Epidermal melanocyte (primary cell): ENCODE results near the gene NEDD1.
A peak's percentile ranks its signal among the peaks of the same experiment; 100 is the strongest.

ENCODE experiments used
- DNase-seq: peaks from one replicate; pipeline ENCODE4 v3.0.0; 2011; ENCODE audit warnings: low spot score; ENCODE audit not compliant: insufficient read length

The NEDD1 gene, protein sequence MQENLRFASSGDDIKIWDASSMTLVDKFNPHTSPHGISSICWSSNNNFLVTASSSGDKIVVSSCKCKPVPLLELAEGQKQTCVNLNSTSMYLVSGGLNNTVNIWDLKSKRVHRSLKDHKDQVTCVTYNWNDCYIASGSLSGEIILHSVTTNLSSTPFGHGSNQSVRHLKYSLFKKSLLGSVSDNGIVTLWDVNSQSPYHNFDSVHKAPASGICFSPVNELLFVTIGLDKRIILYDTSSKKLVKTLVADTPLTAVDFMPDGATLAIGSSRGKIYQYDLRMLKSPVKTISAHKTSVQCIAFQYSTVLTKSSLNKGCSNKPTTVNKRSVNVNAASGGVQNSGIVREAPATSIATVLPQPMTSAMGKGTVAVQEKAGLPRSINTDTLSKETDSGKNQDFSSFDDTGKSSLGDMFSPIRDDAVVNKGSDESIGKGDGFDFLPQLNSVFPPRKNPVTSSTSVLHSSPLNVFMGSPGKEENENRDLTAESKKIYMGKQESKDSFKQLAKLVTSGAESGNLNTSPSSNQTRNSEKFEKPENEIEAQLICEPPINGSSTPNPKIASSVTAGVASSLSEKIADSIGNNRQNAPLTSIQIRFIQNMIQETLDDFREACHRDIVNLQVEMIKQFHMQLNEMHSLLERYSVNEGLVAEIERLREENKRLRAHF

DNA sequence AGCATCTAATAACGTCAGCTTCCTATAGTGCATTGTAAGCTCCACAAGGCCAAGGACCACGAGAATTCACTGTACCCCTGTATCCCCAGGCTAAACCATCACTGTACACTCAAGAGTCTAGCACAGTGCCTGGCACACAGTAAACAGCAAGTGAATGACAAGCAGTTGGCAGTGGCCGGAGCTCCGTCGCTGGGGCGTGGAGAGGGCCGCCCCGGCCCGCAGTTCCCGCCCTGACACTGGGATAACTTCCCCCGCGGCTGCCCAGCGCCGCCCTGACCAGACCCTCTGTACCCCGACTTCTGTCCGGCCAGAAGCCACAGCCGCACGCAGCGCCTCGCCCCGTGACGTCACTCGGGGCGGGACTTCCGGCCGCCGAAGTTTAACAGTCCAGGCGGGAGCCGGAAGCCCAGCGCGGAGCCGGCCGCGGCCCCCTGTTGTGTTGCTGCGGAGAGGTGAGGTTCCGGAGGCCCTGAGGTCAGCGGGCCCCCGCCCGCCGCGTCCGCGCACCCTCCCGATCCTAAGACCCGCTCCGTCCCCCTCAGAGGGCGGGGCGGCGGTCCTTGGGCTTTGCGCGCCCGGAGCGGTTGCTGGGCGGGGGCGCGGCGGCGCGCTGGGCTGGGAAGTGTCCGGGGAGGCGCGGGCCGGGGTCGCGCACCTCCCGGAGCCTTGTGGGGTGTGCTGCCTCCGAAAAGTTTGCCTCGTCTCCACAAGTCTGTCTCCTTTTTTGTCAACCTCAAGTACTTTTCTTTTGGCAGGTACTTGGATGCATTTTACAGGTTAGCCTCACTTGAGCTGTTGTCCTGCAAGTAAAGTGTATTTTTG, at the start of gene NEDD1:
TSS of gene NEDD1 (plus strand) at position 409 of the 822 bp plus-strand sequence. CDS start 2,503 bp downstream, outside the sequence.
- peak; percentile 85 for DNase-seq

DNA sequence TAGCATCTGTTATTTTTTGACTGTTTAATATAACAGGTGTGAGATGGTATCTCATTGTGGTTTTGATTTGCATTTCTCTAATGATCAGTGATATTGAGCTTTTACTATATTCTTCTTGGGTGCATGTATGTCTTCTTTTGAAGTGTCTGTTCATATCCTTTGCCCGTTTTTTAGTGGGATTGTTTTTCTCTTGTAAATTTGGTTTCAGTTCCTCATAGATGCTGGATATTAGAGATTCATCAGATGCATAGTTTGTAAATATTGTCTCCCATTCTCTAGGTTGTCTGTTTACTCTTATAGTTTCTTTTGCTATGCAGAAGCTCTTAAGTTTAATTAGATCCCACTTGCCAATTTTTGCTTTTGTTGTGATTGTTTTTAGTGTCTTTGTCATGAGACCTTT, 48.9 kb upstream of the NEDD1 start:
- DNase-seq, result no peak

DNA sequence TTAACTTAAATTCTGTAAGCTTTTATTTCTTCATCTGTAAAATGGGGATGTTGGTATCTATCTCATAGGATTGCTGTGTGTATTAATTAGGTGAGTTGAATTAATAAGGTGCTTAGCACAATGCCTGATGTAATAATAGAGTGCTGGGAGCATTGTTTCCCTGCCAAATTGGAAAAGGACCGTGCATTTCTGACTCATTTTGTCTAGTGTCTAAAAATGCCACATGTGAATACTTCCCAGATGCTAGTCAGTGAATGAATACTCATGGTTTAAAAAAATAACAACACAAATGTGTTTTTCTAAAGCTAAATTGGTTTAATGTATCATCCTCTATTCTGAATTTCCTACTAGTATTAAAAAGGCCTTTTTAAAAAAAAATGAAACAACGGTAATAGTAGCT, 45.4 kb upstream of the NEDD1 start:
- no peak for DNase-seq

DNA sequence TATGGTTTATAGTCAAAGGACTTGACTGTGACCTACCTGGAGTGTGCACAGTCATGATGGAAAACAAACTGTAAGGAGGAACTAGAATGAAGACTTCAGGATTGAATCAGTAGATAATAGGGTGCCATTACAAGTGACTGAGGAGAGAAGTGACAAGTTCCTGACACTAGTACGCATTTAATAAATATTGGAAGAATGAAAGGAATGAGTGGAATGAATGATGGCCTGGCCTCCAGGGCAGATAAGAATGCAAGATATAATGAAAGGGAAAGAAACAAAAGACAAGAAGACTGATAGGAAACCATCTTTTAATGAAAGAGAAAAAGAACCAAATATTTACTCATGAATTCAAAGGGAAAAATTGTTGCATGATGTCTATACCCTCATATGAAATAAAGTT, 44.7 kb upstream of the NEDD1 start:
- DNase-seq, result no peak

DNA sequence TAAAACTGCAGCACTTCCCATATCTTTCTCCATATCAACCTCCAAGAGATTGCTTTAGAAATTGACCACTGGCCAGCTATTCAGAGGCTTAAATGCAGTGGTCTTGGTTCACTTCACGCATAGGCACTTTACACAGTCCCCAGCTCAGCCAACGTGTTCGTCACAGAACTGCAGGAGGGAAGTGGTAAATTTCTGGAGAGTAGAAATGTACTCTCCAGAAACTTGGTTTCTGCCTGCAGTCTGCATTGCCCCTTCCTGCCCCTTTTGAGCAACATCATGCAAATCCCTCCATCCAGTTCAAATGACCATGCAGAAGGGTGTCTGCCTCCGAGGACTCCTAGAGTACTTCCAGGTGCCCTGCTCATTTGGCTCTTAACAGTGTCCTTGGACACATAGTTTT, 42.7 kb upstream of the NEDD1 start:
- DNase-seq, result no peak

DNA sequence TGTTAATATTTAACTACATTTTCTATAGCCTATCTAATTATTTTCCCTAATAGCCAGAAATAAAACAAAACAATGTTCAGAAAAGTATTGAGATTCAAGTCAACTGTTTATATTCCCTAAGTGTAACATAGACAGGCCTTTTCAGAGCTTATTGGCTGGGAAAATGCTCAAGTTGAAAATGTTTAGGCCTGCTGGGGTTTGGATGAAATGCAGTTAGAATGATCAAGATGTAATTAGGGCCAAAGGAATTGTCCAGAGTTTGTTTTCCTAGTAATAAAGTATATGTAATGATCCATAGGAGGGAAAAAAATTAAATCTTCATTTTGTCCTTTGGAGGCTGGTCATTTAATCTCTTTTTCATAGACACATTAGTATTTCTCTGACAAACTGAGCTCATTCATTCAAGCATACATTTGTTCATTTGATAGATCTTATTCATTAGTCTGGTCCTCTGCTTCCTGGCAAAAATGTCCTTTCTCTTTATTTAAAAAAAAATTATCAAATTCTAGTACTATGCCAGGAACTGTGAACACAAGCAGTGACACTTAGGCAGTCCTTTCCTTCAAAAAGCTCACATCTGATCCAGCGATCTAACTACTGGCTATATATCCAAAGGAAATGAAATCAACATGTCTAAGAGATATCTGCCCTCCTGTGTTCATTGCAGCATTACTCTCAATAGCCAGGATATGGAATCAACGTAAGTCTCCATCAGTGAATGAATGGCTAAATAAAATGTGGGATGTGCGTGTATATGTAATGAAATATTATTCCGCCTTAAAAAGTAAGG, 40.1 kb upstream of the NEDD1 start:
- no peak for DNase-seq

DNA sequence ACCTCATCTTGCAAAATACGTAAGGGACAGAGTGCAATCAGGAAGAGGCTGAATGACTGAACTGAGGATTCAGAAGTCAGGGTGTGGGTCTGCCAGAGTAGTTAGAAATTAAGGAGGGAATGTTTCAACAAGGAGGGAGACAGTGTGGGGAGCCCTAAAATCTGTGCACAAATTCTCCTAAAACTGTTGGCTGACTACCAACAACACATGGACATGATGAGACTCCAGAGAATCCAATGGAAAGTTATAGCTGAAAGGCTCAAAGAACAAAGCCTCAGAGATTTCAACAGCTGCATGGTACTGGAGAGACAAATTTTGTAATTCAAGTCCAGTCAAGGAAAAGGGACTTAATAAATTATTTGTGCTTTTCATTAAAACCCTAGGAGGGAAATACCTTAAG, 36.1 kb upstream of the NEDD1 start:
- no peak for DNase-seq

DNA sequence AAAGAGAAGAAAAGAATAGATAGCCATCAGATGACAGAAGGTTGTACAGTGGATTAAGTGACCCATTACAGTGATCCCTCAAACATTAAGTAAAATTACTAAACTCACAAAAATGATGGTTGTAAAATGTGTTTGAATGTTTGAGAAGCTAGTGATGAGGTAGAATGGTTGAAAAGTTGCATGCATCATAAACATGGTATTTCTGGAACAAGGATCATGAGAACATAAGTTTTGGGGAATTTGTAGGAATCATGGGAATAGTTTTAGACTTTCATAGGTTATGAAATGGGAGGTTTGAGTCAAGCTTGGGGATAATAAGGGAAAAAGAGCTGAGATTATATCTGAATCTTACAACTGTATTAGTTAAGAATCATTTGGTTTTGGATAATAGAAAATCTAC, 34.1 kb upstream of the NEDD1 start:
- no peak for DNase-seq

DNA sequence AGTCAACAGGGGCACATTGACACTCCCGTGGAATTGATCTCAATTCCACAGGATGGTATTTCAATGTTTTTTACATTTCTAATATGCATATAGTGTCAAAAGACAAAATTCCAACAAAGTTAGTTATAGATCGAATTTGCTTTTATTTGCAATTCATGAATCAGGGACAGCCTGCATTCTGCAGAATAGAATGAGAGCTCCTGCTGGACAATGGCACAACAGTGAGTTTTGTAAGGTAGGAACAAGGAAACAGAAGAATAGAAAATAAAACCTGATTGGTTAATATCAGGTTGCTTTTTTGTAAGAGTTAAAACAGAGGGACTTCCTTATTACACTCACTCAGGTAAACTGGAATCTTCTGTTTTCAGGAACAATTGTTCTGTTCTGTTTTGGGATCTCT, 32.8 kb upstream of the NEDD1 start:
- DNase-seq, result no peak

DNA sequence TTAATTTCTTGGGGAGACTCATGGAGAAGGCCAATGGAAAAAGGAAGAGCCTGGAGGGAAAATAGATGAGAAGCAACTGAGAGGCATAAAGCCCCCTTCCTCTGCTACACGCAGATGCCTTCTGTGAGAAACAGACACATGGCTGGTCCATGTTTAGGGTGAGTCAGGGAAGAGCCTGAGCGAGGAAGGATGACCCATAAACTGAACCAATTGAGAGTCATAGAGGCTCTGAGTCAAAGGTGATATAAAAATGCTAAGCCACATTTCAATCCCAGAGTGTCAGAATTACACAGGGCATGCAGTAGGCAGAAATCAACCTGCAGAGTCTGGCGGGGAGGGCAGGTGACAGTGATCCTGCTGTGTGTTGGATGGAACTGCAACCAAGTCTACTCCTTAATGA, 30.1 kb upstream of the NEDD1 start:
- no peak for DNase-seq

DNA sequence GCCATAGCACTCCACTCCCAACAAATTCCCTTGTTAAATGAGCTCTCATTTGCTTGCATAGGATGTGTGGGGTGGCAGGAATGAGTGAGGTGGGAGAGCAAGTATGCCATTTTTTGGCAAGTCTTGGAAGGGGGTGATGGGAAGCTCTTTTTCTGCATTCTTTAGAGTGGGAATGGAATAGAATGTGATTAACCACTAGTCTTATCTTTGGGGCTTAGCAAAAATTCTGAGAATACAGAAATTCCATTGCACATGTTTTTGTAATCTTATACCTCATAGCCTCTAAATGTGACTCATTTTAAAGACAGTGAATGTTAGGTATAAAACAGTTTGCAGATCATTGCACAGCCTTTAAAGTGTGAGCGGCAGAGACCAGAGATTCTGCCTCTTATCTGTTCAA, 28.4 kb upstream of the NEDD1 start:
- DNase-seq, result no peak

DNA sequence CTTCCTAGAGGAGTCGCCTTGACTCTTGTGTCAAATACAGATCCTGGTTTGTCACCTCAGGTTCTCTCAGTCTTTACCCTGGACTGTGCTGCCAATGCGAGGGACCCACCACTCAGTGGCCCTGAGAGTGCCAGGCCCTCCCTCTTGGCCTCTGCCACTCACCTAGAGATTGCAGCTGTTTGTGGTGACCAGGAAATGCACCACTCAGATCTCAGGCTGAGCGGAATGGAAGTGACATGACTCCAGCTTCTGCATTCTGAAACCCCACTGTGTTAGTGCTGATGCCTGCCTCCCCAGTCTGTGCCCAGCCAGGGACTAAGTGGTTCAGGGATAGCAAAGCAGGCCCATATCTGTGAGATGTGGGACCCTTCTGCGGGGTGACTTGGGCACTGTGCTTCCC, 27.8 kb upstream of the NEDD1 start:
- no peak for DNase-seq

DNA sequence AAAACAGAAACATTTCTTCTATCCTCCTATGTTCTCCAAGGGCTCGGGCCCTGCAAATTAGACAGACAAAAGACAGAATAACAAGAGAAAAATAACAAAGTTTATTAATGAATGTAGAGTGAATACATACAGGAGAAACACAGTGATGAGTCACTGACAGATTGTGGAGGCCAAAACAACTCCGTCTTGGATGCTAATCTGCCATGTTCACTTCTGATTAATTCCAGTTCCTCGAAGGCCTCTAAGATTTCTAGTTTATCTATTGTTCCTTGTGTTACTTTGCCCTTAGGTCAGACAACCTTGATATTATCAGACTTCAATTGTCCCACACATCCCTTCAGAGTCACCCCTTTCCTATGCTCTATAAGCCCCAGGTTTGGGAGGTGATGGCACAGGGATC, 26.8 kb upstream of the NEDD1 start:
- no peak for DNase-seq

DNA sequence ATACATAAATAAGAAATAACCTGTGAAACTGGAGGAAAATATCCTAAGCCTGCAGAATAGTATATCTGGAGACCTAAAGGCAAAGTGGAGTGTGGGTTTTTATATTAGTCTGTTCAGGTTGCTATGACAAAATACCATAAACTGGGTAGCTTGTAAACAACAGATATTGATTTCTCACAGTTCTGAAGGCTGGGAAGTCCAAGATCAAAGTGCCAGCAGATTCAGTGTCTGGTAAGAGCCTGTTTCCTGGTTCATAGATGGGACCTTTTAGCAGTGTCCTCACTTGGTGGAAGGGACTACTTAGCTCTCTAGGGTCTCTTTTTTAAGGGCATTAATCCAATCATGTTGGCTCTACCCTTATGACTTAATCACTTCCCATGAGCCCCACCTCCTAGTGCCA, 25.4 kb upstream of the NEDD1 start:
- no peak for DNase-seq

DNA sequence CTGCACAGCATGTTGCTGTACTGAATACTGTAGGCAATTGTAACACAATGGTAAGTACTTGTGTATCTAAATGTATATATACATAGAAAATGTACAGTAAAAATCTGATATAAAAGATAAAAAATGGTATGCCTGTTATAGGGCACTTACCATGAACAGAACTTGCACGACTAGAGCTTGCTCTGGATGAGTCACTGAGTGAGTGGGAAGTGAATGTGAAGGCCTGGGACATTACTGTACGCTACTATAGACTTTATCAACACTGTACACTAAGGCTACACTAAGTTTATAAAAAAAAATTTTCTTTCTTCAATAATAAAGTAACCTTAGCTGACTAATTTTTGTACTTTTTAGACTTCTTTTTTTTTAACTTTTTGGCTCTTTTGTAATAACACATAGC, 24.2 kb upstream of the NEDD1 start:
- no peak for DNase-seq

DNA sequence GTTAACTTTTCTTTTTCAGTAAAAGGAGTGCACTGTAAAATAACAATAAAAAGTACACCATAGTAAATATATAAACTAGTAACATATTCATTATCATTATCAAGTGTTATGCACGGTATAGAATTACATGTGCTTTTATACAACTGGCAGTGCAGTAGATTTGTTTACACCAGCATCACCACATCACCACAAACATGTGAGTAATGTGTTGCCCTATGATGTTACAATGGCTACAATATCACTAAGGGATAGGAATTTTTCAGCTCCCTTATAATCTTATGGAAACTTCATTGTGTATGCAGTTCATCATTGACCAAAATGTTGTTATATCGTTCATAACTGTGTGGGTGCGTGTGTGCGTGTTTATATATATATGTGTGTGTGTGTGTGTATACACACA, 23.5 kb upstream of the NEDD1 start:
- DNase-seq, result no peak

DNA sequence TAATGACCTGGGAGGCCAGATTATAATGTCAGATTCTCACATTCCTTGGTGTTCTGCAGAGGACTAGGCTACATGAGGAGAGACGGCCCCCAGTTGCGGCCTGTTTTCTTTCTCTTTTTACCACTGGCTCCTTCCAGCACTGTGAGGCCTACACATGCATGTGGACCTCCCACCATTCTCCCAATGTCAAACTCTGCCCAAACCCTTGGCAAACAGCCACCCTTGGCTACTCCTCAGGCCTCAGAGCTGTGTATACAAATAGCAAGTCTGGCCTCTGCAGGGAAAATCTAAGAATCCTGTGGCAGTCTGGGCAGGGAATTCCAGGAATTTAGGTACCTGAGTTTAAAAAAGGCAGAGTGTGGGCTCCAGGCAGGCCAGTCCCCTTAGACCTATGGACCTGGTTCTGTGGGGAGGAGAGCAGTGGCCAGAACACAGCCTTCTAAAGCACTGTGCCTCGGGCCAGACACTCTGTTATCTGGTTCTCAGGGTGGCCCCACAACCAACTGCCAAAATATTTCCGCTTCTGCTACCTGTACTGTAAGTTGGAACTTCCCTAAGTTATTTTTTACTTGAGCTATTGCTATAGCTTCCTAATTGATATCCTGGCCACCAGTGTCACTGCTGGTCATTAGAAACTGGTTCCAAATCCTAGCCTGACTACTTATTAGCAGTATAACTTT, 19.9 kb upstream of the NEDD1 start:
- DNase-seq, result no peak

DNA sequence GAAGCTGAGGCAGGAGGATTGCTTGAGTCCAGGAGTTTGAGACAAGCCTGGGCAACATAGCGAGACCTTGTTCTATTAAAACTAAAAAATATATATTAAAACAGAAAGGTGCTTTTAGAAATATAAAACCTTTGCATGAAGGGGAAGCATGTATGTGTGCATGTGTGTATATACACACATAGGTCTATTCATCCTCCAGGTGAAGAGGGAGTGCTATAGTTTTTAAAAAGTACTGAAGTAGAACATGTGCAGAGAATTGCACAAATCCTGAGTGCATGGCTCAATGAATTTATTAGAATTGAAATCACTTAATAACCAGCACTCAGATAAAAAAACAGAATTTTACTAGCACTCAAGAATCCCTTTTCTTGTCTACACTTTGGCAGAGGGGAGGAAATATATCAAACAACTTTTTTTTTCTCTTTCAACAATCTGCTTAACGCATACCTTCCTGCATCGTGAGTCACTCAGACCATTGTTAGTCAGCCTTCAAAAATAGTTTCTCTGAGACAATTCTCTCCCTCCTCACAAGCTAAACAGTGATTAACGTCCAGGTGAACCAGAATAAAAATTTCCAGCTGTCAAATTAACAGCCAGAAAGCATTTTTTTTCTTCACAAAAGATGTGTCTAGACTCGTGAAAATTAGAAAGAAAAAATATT, 17.7 kb upstream of the NEDD1 start:
- DNase-seq, result no peak

DNA sequence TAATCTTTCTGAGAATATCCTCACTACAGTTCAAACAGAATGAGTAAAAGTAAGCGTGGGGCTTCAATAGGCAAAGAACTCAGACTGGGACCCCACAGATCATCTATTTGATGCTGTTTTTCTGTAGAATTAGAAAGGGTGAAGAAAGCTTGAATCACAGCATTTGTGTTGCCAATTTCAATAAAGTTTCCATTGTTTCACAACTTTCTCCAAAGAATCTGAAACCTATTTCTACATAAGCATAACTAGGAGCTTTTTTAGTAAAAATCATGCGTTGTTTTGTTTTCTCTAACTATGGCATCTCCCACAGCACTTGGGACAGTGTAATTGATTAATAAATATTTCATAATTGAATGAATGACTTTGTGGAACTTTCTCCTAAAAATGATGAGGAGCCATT, 16.7 kb upstream of the NEDD1 start:
- no peak for DNase-seq

DNA sequence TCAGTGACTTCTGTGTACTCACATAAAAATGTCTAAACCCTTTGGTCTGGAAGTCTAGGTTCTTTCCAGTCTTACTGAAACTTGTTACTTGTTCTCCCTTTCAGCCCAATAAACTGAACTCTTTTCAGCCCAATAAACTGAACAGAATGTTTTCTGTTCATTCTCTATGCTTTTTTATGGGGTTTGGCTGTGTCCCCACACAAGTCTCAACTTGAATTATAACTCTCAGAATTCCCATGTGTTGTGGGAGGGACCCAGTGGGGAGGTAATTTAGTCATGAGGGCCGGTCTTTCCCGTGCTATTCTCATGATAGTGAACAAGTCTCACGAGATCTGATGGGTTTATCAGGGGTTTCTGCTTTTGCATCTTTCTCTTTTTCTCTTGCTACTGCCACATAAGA, 15.0 kb upstream of the NEDD1 start:
- DNase-seq, result no peak
